Limb (tissue), 2 donors: Measurements from ENCODE around the gene KCNMA1.

Experiments
- DNase-seq, 2 donors: peaks; one replicate each; pipeline ENCODE4 v3.0.0-alpha.2; 2016; ENCODE audit errors: extremely low spot score in 2 of 2

Gene KCNMA1

DNA sequence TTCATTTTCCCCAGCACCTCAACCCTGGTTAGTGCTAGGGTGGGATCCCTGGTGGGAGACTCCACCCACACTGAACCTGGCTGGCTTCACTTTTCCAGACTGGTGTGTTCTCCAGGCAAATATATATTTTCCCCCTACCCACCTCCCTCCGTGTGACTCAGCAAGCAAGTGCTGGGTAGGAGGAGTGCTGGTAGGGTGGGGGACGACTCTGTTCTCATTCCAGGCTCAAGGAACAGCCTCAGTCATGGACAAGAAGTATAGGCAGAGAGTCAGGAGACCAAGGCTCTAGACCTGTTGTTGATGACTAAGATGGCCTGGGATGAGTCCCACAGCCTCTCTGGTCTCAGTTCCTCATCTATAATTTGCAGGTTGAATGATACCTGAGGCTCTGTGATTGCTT lies 328.1 kb downstream of the KCNMA1 start:
- DNase-seq = no peak

DNA sequence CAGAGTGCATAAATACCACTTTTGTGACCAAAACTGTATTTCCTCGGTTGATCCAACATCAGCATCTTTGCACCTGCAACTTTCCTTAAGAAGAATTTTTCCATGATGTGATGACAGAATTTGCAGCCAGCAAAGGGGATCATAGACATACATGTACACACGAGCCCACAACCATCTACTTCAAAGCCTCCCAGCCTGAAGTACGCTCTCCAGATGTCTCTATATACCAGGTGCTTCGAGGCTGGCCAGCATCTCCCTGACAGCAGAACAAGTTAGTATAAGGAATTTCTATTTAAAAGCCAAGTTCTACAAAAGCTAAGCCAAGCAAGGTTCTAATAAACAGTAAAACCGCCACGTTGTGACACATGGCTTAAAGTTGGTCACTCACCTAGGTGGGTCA lies 328.5 kb downstream of the KCNMA1 start:
- DNase-seq = peak in 1 of 2 donors; percentile 40

DNA sequence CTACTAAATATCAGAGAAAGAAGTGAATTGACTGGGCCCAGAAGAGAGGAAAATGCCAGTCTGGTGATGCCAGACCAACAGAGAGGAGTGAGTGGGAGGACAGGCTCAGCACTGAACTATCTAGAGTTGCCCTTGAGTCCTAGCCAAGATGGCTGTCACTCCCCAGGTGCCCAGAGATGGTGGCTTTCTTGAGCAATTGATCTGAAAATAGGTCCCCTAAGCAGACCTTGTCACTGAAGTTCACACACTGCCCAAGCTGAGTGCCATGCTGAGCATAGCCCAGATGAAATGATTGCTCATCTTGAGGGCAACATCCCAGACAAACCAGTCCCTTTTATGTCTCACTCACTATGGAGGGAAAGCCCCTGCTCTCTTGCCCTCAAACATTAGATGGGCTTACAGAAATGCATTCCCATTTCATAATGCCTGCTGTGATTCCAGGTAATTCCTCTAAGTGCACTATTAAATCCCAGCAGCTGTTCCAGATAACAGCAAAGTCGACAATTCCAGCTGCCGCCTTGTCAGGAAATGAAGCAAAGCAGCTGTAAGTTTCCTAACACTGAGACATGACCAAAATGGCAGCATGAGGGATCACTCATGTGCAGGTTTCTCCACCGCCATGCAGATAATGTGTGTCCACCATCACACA lies 329.4 kb downstream of the KCNMA1 start:
- DNase-seq = no peak

DNA sequence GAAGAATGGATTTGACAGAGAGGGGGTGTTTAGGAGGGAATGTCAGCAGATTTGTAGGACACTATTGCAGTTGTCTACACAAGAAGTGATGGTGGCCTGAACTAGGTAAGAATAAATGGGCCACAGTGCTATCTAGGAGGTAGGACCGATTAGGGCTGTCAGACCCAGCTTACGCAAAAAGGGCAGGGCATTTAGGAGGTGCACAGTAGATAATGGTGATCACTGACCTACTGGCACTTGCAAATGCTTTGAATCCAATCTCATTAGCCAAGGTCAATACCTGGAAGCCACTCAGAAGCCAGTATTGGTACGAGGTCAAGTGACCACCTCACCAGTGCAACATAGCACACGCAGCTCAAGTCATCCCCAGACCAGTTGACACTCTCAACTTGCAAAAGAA lies 330.9 kb downstream of the KCNMA1 start:
- DNase-seq = no peak

DNA sequence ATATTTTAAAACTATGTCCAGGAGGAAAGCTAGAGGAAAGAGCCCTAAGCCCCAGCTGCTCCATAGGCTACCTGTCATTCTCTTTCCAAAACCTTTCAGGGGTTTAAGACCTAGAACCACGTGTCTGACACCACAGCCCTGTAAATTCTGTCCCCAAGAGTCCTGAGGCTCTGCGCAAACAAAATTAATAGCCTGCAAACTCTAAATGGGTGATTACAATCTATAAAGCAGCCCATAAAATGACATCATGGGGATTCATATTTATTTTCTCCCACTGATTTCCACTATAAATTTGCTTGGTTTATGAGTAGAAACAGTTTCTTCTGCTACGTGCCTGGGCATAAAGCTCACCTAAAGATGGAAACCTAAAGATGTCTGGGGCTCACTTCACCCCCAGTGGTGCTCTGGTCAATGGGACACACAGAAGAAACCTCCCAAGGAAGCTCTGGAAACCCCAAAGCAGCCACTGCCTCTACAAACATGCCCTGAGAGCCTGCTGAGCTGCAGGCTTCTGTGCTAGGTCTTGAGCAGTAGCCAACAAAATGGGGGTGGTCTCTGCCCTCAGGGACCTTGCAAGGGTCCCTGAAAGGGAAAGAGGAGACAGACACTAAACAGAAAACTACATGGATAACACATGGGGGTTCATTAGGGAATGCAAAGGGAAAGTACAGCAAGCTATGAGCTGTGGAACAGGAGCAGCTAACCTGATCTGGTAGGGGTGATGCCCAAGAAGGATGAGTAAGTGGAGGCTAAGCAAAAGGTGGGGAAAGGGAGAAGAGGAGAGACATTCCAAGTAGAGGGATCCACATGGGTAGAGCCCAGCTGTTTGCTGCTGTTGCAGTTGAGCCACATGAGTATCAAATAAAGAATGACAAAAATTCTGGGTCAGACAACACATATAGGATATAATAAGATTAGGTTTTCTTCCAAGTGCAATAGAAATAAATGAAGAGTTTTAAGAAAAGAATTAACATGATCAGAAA lies 331.7 kb downstream of the KCNMA1 start:
- no peak for DNase-seq

DNA sequence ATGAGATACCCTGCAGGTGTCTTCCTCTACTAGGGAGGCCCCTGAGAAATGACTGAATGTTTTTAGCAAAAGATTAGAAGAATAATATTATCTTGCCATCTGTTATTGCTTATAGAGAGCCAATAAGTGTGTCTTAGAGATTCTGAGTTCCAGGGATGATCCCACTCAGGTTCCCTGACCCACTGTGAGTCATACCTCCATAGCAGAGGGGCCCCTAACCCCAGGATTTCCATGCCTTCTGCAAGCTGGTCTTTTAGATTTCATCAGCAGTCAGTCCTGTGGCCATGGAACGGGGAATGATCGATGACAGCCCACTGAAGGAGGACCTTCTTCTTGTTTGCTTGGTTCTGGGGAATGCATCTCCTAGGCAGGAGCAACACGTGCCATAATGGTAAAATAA lies 333.4 kb downstream of the KCNMA1 start:
- no peak for DNase-seq

DNA sequence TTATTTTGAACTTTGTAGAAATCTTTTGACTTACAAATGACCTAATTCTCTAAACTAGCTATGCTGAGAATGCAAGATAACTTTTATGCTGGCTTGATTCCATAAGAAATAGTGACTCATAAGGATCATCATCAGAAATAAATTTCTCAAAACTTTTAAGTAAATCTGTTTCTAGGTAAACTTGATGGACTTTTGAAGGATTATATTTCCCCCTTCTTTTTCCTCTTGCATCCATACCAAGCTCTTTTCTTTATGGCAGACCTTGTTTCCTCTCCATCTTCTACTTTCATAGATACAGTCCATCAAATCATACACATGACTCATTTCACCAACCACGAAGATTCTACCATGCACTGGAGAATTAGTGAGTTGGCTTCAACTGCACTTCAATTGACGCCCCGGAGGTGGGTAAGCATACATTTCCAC lies 336.3 kb downstream of the KCNMA1 start:
- DNase-seq = peak in 1 of 2 donors; percentile 8

DNA sequence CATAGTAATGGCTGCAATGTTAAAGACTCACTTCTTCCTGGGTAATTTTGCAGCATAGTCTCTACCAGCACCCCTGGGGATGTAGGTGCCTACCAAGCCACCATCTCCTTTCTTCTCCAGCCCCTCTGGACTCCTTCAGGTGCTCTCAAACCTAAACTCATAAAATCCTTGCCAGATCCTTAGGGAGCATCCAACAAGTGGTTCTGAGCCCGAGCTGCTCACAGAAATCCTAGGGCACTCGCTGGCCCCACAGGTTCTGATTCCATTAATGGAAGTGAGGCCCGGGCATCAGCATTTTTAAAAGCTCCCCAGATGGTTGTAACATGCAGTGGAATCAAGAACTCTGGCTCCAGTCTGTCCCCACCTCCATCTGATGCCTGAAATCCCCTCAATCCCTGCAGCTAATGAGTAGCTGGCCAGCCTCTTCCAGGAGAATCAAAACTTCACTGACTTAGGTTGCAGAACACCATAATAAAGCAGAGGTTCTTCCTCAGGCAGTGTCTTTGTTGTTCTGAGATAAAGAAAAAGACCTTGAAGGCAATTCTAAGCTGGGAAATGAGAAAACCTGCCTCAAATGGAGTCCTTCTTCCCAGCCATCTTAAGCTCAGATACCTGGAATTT lies 336.8 kb downstream of the KCNMA1 start:
- DNase-seq = no peak

DNA sequence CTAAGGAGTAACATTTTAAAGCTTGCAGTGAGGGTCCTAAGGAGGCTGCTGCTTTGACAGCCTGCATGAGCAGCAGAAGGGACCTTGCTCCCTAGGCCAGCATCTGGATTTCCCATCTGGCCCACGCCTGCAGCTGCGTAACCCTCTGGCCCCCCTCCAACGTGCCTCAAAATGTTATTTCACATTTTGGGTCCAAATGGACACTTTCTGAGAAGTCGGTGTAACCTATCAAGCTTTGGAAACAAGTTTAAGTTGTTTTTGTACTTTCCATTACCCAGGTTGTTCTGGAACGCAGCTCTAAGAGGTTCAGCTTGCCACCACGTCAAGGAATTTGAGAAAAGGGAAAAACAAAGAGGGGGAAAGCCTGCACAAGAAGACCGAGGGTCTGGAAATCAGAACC lies 338.3 kb downstream of the KCNMA1 start:
- peak; percentile 36 to 63 for DNase-seq

DNA sequence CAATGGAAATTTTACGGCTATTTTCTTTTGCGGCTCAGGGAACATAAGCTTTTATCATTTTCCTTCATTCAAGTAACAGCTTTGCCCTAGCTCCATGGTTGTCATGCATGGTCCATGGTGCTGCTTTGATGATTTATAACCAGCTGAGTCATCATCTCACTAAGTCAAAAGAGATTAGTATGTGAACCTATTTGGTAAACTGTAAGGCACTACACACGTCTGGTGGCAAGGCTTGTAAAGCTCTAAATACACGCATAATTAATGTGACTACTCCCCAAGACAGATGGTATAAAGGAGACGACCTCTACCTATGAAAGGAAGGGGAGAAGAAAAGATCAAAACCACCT lies 340.2 kb downstream of the KCNMA1 start:
- DNase-seq = no peak

DNA sequence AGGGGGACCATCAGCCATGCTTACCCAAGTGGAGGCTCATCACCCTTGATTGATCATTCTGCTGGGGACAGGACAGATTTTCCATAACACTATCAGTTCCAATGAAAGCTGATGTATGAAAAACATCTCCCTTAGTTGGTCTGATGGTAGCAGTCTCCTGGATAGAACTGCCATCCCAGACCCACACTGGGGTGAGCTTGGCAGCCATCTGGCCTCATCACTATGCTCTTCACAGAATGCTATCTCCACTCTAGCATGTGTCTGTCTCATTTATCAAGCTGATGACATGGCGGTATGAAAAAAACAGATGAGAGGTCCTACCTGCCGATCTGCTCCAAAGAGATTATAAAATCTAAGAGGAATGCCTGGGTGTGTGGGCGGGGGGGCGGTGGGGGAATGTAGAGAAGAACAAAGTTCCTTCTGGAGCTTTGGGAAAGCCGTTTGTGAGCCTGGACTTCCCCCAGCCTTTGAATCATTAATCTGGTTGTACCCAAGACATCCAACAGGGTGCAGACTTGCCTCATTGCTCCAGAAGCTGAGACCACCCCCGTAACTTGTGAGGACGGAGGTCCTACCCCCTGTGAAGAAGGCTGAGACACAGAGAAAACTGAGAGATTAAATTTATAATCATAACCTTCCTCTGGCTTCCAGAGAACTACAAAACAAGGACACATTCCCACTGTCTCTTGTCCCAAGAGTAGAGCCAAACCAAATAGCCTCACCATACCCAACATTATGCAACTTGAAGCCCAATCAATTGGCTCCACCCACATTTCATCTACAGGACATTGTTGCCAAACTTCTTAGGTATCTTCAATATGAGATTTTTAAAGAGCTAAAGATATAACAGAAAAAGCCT lies 340.8 kb downstream of the KCNMA1 start:
- no peak for DNase-seq

DNA sequence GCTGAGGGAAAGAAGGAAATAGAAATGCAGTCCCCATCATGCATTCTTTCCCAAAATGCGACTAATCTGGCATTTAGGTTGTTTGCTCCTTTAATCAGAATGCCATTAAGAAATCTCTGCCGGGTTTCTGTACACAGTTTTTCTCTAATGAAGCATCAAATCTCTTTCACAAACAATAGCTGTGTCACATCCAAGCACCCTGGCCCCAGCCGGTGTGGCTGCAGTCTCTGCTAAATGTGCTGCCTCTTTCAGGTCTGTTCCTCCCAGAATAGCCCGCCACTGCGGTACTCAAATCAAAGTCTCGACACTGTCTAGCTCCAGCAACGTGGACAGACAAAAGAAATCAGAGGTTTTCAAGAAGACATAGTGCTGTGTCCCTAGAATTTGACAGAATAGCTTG lies 343.8 kb downstream of the KCNMA1 start:
- DNase-seq = no peak

DNA sequence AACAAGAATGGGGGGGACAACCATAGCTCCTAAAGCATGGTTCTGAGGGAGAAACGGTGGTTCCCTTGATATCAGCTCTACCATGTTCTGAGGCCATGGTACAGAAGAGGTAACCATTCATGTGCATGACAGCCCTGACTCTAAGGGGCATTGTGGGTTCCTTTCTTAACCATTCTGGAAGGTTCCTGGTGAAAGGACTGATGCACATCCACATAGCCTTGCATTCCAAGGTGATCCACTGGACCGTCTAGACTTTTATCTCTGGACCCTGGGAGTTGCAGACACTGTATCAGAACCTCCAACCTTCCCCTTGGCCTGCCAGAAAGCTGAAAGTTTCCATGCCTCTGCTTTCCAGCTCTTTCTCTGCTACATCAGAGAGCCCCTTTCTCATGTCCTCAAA lies 344.3 kb downstream of the KCNMA1 start:
- no peak for DNase-seq

DNA sequence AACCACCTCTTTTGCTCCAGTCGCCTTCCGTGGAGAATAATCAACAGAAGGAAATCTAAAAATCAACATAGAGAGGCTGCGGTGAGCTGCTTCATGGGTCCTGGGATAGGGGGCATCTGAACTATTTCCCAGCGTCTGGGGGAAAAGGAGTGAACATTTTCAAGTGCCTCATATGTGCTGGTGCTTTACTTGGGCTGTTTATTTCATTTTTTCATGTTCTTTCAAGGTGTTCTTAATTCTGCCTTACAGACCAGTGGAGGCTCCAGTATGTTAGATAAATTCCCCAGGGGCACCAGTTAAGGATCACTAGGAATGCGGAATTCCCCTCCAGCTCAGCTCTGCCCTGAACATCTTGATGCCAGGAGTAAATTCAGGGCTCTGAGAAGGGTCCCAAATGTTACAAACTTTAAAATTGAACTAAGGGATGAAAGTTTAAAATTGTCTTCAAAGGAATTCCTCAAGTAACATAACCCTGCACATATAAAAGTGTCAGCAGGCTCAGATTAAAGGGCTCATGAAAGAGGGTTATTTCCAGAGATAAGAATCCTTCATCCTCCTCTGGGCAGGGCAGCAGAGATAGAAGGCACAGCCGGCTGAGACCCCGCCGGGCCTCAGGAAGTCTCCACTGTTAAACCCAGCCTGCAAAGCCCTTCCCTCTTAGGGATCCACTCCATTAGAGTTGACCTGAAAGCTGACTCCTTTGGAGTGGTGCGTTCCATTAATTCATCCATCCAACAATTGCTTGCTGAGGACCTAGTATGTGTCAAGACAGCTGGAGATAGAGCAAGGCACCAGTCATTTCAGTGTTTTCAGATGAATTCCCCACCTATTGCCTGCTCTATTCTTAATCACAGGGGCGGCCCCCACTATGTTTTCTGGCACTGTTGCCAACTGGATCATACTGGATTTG lies 345.8 kb downstream of the KCNMA1 start:
- DNase-seq = no peak

DNA sequence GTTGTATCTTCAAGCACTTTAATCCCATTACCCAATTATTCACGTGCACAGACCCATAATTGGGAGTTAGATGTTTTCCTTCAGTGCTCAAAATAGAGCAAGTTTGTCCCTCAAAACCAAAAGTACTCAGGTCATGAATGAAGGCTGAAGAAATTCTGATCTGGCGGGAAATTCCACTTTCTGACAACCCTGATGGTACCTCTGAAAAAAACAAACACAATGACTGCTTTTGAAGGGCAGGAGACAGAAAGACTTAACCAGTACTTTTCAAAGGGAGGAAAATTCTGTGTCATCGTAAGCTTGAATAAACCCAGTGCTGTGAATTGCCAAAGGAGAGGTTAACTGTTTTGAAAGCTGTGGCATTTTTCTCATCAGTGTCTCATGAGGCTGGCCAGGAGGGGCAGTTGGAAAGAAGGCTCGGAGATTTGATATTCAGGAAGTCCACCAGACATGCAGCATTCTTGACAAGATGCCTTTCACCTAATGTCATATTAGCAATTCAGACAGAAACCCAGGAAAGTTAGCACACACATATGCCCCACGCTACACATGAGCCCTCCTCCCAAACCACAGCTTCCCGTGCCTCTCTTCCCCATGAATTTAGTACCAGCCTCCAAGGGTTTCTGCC lies 347.0 kb downstream of the KCNMA1 start:
- peak in 1 of 2 donors; percentile 5 for DNase-seq

DNA sequence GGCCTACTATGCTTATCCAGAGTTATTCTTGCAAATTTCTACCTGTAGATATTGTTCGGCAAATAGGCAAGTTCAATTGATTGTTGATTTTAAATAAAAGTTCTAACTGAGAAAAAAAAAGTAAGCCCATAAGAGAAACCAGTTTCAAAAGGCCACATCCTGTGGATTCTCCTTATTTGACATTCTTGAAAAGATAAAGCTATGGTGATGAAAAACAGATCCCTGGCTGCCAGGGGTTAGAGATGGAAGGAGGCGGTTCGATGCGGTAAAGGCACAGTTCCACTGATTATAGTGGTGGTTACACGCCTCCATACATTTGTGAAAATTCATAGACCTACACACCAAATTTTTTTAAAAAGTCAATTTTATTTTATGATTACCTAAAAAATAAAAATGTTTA lies 347.8 kb downstream of the KCNMA1 start:
- DNase-seq = no peak

DNA sequence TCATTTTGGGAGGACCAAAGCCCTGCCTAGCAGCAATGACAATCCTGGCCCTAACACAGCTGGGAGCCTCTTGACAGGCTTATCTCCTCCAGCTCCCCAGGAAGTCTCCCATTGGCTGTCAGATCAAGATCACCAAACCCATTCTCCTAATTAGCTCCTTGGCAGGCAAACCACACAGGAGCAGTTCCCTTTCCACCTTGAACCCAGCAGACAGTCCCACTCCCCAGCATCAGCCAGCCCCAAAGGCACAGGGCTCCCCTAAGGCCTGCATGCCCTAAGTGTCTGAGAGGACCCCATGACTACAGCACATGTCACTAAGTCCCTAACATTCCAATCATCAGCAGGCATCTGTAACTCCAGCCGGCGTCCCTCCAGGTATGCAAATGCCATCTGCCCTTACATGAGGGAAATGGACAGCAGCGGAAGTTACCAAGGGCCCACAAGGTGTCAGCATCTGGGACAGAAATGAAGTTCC lies 348.5 kb downstream of the KCNMA1 start:
- no peak for DNase-seq

DNA sequence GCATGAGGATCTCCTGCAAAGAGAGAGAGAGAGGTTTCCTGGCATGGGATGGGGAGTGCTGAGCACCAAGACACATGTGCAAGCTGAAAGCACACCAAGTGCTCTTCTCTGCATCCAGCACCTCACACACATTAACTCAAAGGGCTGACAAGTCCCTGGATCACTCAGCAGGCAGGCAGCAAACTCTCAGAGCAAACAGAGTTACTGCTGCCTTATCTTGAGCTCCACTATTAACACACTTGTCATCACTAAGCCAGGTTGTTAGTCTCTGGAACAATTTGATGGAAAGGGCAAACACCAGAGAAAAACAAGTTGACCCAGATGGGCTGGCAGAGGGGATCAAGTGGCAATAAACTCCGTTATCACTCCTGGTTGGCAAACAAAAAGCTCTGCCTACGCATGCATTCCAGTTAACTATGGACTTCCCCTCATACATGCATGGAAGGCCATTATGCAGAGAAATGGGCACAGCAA lies 349.9 kb downstream of the KCNMA1 start:
- DNase-seq = no peak
